HG03565 (cell line): ENCODE results near the gene POLR2B.
A peak's percentile ranks its signal among the peaks of the same experiment; 100 is the strongest.
"Not testable (repeated sequence)": the region's sequence is repeated elsewhere in the genome, so short reads cannot be mapped to it uniquely, and the experiment has no call there.

Experiments
- ATAC-seq: cut with Tn5 transposase; IDR thresholded peaks from one replicate; pipeline ENCODE4 v1.9.1; 2021; ENCODE audit warnings: mild to moderate bottlenecking, moderate library complexity; ENCODE audit not compliant: unreplicated experiment

The POLR2B gene

DNA sequence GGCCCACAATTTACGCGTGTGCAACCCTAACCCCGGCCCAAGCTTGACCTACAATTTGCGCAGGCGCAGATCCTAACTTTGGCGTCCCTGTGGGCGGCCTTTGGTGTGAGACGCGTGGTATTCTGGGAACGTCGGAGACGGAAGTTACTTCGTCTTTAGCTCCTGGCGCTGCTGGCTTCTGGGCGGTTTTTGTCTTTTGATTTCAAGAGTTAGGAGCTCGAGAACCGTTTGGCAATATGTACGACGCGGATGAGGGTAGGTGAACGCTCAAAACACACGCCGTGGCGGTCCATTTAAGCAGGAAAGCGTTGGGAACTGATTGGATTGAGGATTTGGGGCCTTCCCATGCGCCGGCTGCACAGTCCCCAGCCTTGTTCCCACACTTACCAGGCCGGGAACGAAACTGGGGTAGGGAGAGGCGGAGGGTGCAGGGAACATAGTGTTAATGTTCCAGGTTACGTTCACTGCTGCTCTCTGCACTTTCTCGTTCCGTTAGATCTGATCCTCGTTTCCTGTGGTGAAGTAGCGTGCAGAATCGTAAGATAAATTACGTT is at the start of gene POLR2B:
Gene POLR2B (plus strand): TSS at position 147 of the 554 bp plus-strand sequence. CDS start 90 bp downstream, at position 237.
- peak; percentile 39 for ATAC-seq

DNA sequence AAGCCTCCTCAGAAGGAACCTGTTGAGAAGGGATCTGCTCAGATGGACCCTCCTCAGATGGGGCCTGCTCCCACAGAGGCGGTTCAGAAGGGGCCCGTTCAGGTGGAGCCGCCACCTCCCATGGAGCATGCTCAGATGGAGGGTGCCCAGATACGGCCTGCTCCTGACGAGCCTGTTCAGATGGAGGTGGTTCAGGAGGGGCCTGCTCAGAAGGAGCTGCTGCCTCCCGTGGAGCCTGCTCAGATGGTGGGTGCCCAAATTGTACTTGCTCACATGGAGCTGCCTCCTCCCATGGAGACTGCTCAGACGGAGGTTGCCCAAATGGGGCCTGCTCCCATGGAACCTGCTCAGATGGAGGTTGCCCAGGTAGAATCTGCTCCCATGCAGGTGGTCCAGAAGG is 48.1 kb upstream of the POLR2B start:
- no peak for ATAC-seq

DNA sequence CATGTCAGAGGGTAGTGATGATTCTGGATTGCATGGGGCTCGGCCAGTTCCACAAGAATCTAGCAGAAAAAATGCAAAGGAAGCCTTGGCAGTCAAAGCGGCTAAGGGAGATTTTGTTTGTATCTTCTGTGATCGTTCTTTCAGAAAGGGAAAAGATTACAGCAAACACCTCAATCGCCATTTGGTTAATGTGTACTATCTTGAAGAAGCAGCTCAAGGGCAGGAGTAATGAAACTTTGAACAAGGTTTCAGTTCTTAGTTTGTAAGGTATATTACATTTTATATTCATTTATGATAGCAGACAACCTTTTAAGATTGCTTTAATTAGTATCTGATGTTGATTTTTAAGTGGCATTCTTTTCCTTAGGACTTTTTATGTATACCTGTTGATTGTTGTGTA is 46.8 kb upstream of the POLR2B start:
- ATAC-seq, result no peak

DNA sequence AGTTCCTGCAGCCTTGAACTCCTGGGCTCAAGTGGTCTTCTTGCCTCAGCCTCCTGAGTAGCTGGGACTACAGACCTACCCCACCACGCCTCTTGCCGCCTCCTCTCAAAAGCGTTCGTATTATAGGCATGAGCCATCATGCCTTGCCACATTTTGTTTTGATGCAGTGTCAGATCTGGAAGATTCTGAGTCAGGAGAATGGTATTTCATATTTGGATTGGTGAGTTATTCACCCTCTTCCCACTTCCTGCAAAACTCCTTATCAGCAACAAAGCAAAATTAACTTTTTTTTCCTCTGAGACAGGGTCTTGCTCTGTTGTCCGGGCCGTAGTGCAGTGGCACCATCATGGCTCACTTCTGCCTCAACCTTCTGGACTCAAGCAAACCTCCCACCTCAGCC is 41.4 kb upstream of the POLR2B start:
- no peak for ATAC-seq

DNA sequence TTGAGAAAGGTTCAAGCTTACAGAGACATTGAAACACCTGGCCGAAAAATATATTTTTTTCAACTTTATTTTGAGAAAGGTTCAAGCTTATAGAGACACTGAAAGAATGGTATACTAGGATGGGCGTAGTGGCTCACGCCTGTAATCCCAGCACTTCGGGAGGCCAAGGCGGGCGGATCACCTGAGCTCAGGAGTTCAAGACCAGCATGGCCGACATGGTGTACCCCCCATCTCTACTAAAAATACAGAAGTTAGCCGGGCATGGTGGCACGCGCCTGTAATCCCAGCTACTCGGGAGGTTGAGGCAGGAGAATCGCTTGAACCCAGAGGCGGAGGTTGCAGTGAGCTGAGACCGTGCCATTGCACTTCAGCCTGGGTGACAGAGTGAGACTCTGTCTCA is 38.9 kb upstream of the POLR2B start:
- not testable (repeated sequence) for ATAC-seq

DNA sequence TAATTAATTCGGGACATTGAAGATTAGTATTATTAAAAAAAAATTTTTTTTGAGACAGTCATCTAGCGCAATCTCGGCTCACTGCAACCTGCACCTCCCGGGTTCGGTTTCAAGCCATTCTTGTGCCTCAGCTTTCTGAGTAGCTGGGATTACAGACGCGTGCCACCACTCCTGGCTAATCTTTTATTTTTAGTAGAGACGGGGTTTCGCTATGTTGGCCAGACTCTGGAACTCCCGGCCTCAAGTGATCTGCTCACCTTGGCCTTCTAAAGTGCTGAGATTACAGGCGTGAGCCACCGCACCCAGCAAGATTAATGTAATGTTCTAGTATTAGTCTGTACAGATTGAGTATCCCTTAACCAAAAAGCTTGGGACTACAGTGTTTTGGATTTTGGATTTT is 38.3 kb upstream of the POLR2B start:
- no peak for ATAC-seq

DNA sequence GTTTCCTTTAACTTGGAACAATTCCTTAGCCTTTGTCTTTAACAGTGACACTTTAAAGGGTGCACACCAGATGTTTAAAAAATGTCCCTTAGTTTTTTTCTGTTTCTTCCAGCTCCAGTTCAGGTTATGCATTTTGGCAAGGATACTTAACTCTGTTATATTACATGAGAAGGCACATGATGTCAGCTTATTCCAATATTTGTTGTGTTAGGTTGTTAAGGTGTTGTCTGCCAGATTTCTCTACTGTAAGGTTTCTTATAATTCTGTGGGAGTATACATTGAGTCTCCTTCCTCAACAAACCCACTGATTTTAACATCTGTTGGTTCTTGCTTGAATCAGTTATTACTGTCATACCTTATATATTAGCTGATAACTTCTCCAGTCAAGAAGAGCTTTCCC is 37.7 kb upstream of the POLR2B start:
- ATAC-seq, result no peak

DNA sequence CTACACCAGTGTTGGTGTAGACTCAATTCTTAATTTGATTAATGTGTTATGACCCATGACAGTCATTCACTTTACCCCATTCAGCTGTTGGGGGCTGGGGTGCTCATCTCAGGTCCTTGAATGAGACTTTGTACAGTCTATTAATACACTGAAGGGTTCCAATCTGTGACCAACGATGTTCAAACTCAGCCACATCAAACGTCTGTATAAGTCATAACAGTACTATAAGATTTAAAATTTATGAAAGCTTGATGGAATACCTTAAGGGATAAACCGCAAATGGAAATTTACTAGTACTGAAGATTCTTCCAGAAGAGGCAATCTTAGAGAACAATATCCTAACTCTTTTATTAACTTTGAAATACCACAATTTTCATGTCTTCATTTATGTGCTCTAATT is 37.3 kb upstream of the POLR2B start:
- ATAC-seq, result no peak

DNA sequence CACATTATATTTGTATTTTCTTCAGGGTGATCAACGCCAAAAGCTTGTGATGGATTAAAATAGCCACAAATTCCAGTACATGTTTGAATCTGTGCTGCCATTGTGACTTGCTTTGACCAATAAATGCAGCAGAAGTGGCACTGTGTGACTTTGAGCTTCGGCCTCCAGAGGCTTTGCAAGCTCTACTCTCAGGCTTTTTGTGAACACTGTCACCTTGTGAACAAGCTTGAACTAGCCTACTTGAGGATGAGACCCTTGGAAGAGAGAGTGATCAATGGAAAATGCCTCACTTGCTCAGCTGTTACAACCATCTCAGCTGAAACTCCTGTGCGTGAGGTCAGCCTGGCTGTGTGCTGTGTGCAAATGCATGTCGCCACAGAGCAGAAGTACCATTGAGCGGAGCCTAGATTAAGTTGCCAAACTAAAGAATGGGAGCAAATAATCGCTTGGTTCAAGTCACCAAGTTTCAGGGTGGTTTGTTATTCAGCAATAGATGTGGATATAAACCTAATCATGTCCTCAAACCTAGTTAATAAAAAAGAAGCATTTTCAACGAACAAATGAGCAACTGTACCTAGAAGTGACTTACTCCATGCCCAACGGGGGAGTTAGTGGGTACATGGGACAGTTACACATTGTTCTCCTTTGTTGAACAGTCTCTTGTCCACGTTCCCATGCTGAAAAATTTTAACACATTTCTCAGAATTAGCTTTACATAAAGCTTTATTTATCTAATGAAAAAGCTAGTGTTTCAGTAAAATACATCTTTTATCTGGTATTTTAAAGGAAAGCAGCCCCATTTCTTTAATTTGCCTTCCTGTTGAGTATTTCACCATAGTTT is 24.8 kb upstream of the POLR2B start:
- no peak for ATAC-seq

DNA sequence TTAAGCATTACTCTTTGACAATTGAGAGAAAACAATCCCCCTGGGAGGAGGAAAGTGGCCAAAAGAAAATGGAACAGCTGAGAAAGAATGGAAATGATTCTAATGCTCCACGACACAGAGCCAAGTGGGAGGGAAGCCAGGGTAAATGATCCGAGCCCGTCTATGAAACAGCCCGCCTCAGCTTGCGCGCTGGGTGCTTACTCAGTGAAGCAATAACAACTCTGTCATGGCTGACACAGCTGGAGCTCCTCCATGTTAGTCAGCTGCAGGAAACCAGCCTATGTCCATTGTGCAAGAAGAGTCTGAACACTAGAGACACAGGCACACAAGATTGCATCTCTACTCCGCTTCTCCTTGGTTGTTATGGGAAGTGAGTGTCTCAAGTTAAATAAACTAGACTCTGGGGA is 20.6 kb upstream of the POLR2B start:
- no peak for ATAC-seq

DNA sequence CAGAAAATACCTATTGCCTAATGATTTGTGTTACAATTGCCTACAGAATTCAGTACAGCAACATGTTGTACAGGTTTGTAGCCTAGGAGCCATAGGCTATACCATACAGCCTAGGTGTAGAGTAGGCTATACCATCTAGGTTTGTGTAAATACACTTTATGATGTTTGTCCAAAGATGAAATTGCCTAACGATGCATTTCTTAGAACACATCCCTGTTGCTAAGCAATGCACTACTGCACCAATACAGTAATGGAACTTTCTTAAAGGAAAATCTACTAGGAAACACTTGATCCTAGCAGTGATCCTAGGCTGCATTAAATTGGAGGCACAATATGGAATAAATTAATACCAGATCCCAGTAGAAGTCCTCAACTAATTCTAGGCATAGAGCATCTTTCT is 19.6 kb upstream of the POLR2B start:
- no peak for ATAC-seq

DNA sequence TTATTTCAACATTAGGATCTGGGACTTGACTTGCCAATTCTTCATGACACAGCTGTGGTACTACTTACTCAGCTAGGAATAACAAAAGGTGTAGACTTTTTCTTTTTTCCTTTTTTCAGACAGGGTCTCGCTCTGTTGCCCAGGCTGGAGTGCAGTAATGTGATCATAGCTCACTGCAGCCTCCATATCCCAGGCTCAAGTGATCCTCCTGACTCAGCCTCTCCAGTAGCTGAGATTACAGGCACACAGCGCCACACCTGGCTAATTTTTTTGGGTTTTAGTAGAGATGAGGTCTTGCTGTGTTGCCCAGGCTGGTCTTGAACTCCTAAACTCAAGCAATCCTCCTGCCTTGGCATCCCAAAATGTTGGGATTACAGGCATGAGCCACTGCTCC is 17.6 kb upstream of the POLR2B start:
- ATAC-seq, result no peak

DNA sequence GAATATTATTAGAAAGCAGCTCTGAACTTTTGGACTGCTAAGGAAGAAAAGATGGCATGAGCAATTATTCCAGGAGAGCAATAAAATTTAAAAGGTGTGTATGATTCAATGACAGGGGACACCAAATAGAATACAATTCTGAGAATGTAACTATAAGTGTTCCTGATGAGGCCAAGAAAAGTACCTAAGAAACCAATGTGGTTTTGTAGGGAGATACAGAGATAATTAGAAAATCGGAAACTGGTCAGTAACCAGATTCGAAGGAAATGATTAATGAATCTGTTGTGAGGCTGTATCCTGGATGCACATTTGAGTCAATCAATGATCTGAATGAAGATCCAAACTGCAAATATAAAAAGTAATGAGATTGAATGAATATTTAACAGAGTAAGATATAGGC is 7.3 kb upstream of the POLR2B start:
- ATAC-seq, result no peak

DNA sequence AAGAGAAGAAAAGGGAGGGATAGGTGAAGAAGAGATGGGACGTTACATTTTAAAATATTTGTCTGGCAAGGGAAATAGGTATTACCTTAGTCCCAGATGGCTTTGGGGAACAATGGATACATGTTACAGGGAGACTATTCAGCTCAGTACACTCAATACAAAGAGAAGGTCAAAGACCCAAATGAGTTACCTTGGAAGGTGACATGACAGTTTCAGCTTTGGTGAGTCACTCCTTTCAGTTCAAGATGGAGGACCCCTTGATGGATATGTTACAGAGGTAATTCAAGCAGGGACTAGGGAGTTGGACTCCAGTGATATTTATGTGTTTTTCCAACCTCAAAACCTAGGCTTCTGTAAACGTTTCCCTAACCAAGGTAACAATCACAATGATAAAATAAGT is 6.3 kb upstream of the POLR2B start:
- no peak for ATAC-seq

DNA sequence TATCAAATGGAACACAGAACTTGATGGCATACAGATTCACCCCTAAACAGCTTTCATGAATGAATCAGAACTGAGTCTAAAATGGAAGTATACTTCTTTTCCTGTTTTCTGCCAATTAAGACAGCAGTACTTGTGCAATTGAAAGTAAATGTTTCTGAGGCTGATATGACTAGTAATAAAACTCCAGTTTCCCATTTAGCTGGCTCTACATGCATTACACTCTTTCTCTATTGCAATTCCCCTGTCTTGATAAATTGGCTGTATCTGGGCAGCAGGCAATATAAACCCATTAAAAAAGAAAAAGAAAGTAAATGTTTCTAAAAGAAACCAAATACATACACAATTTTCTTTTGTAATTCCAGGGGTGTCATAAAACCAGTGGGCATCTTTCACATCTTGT is 5.9 kb upstream of the POLR2B start:
- ATAC-seq, result no peak

DNA sequence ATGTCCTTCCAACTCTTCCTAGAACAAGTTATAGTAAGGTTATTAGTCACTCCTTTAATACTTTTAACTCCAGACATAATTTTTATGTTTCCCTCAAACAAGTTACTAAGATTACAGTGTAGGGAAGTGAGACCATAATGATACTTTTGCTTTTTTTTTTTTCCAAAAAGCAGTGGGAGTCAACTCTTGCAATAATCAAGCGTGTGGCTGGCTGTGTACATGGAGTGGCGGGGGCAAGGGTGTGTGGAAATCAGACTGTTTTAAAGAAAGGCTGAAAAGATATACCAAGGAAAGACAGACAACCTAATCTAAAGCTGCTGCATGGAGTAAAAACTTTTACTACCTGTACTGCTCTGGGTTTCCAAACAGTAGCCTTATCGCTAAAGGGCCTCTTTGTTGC is 5.4 kb upstream of the POLR2B start:
- ATAC-seq, result no peak

DNA sequence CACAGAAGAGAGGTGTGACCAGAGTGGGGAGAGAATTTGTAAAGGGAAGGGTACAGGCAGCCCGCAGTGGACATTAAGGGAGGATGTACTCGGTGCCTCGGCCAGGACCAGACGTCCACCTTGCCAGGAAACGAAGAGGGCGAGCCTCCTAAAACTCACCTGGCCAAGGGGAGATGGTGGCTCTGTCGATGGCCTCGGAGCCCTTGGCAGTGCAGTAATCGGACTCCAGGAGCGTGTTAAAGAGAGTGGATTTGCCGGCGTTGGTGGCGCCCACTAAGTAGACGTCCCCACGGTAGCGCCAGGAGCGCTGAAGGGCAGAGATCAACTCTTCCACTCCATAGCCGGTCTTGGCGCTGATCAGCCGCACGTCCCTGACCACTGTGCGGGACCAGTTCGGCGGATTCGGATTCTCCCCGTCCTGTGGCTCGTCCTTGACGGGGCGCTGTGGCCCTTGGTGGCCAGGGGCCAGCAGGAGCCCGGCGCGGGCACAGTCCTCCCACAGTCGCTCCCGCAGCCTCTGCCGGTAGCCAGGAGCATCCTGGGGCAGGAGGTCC is 2.3 kb upstream of the POLR2B start:
- ATAC-seq, result no peak

DNA sequence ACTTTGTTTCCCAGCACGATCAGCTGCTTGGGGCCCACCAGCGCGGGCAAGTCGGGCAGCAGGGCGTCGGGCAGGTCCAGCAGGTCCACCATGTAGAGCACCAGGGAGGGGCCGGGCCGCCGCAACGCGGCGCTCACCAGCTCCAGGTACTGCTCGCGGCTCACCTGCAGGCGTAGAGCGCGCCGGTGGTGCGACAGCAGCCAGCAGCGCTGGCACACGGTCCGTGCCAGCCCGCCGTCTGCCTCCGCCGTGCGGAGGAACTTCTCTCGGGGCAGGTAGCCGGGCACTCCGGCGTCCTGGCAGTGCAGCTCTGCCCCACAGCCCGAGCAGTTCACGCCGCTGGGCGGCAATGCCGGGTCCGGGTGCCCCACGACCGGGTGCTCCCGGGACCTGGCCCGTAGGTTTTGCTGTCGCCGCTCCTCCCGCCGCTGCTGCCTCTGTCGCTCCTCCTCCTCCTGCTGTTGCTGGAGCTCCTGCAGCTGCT is 1.8 kb upstream of the POLR2B start:
- ATAC-seq, result peak; percentile 14

DNA sequence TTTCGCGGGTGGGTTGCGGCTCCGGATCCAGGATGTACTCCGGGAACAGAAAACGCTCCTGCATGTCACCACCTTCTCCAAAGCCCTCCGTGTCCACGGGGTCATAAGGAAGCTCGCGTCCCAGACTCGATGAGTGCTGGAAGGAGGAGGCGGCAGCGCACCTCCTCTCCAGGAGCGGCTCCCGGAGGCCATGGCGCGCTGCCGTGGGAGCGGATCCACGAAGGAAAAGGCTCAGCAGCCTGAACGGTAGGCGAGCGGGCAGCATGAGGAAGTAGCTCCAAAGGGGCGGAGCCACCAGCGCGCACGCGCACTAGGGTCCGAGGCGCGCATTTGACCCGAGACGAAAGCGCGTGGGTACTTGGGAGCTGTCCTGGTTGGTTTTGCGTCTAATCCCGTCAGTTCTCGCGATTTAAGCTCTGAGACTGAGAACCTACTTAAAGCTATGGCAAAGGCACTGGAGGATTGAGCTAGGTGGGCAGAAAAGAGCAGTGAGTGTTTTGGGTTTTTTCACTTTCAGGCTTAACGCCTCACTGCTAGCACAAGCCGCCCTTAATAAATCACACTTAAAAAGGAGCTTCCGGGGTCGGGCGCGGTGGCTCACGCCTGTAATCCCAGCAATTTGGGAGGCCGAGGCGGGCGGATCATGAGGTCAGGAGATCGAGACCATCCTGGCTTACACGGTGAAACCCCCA is 1.2 kb upstream of the POLR2B start, which contains the start of gene NOA1:
Gene NOA1 (minus strand): TSS at position 286 of the 692 bp plus-strand sequence. CDS start 21 bp downstream, at position 265.
- ATAC-seq, result peak; percentile 84

DNA sequence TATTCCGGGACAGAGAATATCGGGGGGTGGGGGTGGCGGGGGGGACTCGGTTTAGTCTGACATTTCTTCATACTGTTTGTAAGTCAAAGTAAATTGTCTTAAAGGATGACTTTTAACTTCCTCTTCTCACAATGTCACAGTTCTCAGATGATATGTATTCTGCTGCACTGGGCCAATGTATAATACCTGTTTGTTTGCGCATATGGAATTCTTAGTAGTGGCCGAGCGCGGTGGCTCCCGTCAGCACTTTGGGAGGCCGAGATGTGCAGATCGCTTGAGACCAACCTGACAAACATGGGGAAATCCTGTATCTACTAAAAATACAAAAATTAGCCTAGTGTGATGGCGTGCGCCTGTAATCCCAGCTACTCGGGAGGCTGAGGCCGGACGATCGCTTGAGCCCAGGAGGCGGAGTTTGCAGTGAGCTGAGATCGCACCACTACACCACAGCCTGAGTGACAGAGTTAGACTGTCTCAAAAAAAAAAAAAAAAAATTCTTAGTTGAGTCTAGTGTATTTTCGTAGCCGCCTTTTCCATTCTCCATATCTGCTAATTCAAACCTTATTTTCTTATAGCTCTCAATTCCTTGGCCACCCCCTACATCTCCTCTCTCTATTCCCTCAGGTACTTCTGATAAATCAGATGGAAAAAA is 851 bp downstream of the POLR2B start:
- ATAC-seq, result no peak

DNA sequence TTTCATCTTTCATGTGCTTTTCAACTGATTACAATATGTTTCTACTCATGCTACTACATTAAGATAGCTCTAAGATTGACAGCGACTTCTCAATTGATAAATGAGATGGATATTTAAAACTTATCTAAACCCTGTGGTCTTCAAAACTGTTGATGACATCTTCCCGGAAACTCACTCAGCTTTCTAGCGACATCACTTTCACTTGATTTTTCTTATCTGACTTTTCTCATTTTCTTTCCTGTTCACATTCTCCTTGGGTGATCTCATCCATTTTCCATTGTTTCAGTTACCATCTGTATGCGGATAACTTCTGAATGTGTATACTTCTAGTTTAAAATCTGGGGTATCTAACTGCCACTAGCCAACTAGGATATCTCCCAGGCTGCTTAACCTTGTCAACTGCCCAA is 3.1 kb downstream of the POLR2B start:
- ATAC-seq, result no peak
